ENCODE measurements around the gene CCND2. TPM values are rescaled to one million over a fixed set of nuclear protein-coding genes. Genes with fewer than 3 reads are reported as not detected.

CCND2 gene
- total RNA-seq, 2 experiments from 2014 or later: 159 to 163 TPM

DNA sequence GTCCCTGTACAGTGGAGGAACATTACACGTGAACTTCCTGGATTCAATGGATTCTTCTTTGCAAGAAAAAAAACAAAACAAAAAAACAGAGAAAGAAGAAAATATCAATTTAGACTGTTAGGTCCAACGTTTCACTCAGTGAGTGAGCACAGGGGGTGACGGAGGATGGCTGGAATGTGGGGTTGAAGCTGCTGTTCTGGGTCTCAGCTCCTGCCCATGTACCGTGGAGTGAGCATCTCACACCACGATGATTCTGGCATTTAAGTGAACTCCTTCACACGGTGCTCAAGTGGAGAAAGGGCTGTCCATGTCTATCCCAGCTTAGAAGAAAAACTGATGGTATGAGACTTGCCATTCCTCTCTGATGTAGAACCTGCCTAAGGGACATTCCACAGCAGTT lies 23.2 kb downstream of the CCND2 start:
- Histone ChIP-seq H3K9me3 (ENCODE audit: control insufficient read depth in 1 of 2, insufficient read depth in 1 of 2, low read length in 2 of 2) (no peaks in the 10 kb centered on the region), H3K36me3 (ENCODE audit: insufficient read depth, low read length) (peaks cover 92% of the 10 kb centered on the region), H3K4me3 (ENCODE audit: low read length) (no peak overlapping the region), H3K27ac (ENCODE audit: low read depth in 1 of 2, low read length in 2 of 2) (no peak overlapping the region), H3K27me3 (ENCODE audit: control insufficient read depth in 1 of 2, insufficient read depth in 2 of 2, low read length in 2 of 2) (no peaks in the 10 kb centered on the region), H3K4me1 (ENCODE audit: insufficient read depth, low read length) (peaks cover 34% of the 10 kb centered on the region)
- ChIA-PET POLR2A (interaction anchor here (0.7 to 1.5 kb wide), 3 partner anchors 9 to 352 kb away, joined by 3 to 5 read pairs (median 3); partner anchors contain the start of genes AKAP3 and NDUFA9), CTCF (no interaction called here)
- no peak for DNase-seq
- no peak for ATAC-seq (ENCODE audit: poor library complexity)
- TF ChIP-seq, protein P1, sequence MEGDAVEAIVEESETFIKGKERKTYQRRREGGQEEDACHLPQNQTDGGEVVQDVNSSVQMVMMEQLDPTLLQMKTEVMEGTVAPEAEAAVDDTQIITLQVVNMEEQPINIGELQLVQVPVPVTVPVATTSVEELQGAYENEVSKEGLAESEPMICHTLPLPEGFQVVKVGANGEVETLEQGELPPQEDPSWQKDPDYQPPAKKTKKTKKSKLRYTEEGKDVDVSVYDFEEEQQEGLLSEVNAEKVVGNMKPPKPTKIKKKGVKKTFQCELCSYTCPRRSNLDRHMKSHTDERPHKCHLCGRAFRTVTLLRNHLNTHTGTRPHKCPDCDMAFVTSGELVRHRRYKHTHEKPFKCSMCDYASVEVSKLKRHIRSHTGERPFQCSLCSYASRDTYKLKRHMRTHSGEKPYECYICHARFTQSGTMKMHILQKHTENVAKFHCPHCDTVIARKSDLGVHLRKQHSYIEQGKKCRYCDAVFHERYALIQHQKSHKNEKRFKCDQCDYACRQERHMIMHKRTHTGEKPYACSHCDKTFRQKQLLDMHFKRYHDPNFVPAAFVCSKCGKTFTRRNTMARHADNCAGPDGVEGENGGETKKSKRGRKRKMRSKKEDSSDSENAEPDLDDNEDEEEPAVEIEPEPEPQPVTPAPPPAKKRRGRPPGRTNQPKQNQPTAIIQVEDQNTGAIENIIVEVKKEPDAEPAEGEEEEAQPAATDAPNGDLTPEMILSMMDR (IDR thresholded peaks at IDR 0.05): no peak
- Mint-ChIP-seq H3K4me1 (ENCODE audit: low read depth) (peaks cover 60% of the 10 kb centered on the region), H3K4me3 (no peak overlapping the region), H3K27me3 (no peaks in the 10 kb centered on the region), H3K9me3 (no peaks in the 10 kb centered on the region), H3K36me3 (ENCODE audit: low read depth) (peaks cover 99% of the 10 kb centered on the region), H3K27ac (peak overlapping the region; percentile 61)
- intact Hi-C loops (cut with DNase I, micrococcal nuclease): no loop called here

DNA sequence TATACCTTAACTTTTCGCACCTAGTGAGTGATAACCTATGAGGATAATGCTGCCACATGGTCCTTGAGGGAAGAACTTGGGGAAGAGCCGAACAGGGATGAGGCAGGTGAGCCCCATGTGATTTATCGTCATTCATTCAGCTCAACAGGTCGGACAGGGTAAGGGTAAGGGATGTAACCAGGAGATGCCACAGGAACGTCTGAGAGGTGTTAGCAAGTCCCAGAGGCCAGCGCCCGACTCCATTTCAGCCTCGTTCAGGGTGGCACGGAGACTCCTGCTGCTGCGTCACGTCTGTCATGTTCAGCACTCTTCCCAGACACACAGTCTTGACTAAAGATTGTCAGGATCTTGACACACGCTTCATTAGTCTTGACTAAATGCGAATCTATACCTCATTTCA lies 24.1 kb downstream of the CCND2 start:
- Histone ChIP-seq H3K4me3 (ENCODE audit: low read length) (no peak overlapping the region), H3K4me1 (ENCODE audit: insufficient read depth, low read length) (peaks cover 27% of the 10 kb centered on the region), H3K27ac (ENCODE audit: low read depth in 1 of 2, low read length in 2 of 2) (no peak overlapping the region), H3K36me3 (ENCODE audit: insufficient read depth, low read length) (peaks cover 92% of the 10 kb centered on the region), H3K27me3 (ENCODE audit: control insufficient read depth in 1 of 2, insufficient read depth in 2 of 2, low read length in 2 of 2) (no peaks in the 10 kb centered on the region), H3K9me3 (ENCODE audit: control insufficient read depth in 1 of 2, insufficient read depth in 1 of 2, low read length in 2 of 2) (no peaks in the 10 kb centered on the region)
- no peak for DNase-seq
- no peaks in the 10 kb centered on the region for H3K27me3 Mint-ChIP-seq
- peak overlapping the region; percentile 24 for H3K27ac Mint-ChIP-seq
- intact Hi-C loops (cut with DNase I, micrococcal nuclease): no loop called here
- H3K9me3 Mint-ChIP-seq: no peaks in the 10 kb centered on the region
- TF ChIP-seq, protein P1 (IDR thresholded peaks at IDR 0.05): no peak
- peaks cover 99% of the 10 kb centered on the region for H3K36me3 Mint-ChIP-seq (ENCODE audit: low read depth)
- no peak for ATAC-seq (ENCODE audit: poor library complexity)
- H3K4me3 Mint-ChIP-seq: no peak overlapping the region
- ChIA-PET POLR2A (interaction anchor here (0.7 to 1.5 kb wide), 3 partner anchors 8 to 351 kb away, joined by 3 to 5 read pairs (median 3); partner anchors contain the start of genes AKAP3 and NDUFA9), CTCF (interaction anchor here (0.8 kb wide), 1 partner anchor 21 kb away, joined by 3 read pairs; no protein-coding TSS in a partner anchor)
- H3K4me1 Mint-ChIP-seq (ENCODE audit: low read depth): peaks cover 52% of the 10 kb centered on the region

- Mint-ChIP-seq H3K9me3 (no peaks in the 10 kb centered on the region), H3K36me3 (ENCODE audit: low read depth) (peaks cover 99% of the 10 kb centered on the region), H3K4me1 (ENCODE audit: low read depth) (peaks cover 19% of the 10 kb centered on the region), H3K27me3 (no peaks in the 10 kb centered on the region), H3K4me3 (no peak overlapping the region), H3K27ac (no peak overlapping the region)
- Histone ChIP-seq H3K27me3 (ENCODE audit: control insufficient read depth in 1 of 2, insufficient read depth in 2 of 2, low read length in 2 of 2) (no peaks in the 10 kb centered on the region), H3K4me3 (ENCODE audit: low read length) (no peak overlapping the region), H3K27ac (ENCODE audit: low read depth in 1 of 2, low read length in 2 of 2) (no peak overlapping the region), H3K9me3 (ENCODE audit: control insufficient read depth in 1 of 2, insufficient read depth in 1 of 2, low read length in 2 of 2) (no peaks in the 10 kb centered on the region), H3K4me1 (ENCODE audit: insufficient read depth, low read length) (peaks cover 3% of the 10 kb centered on the region), H3K36me3 (ENCODE audit: insufficient read depth, low read length) (peaks cover 92% of the 10 kb centered on the region)
- POLR2A ChIA-PET: interaction anchor here (0.6 kb wide), 1 partner anchor 22 kb away, joined by 3 read pairs; no protein-coding TSS in a partner anchor
- CTCF ChIA-PET: no interaction called here
- DNase-seq (no peak), ATAC-seq (ENCODE audit: poor library complexity) (no peak)
- intact Hi-C loops (cut with DNase I, micrococcal nuclease): no loop called here
- TF ChIP-seq, protein P1 (IDR thresholded peaks at IDR 0.05): no peak
Observed at GRCh38 chr12:4300883-4301282, 27.3 kb downstream of the CCND2 start.

Data from CD4-positive, alpha-beta T cell (primary cell).